K562 (cell line): ENCODE data around the gene TMEM123. TPM values are rescaled to one million over a fixed set of nuclear protein-coding genes. Genes with fewer than 3 reads are reported as not detected.

ENCODE experiments used
- ATAC-seq: fragments of 200-7000 bp; cut with Tn5 transposase; 3 replicates; pipeline ENCODE4 v1.9.1; 2020; ENCODE audit warnings: moderate library complexity
- BruUV-seq: library from RNA; stranded (reverse); fragments of 400-500 nt; replicated peaks from 2 replicates; lab custom pipeline; 2021; lab: Mats Ljungman, UMichigan
- CTCF ChIA-PET: fragments of 300-600 bp; formaldehyde crosslinking; extraction: SDS; loops from one replicate; lab custom pipeline; 2021; ENCODE audit warnings: low intra/inter-chr PET ratio; lab: Yijun Ruan, JAX
- POLR2A ChIA-PET: fragments of 300-600, 350-650 bp; sonication (Branson Sonifier 250); formaldehyde crosslinking; extraction: SDS; loops from one replicate; lab custom pipeline; 2021; ENCODE audit warnings: antibody characterized with exemption, inconsistent platforms; lab: Yijun Ruan, JAX
- DNase-seq, 4 experiments: peaks; one replicate each; pipeline versions ENCODE4 v3.0.0 to v3.0.0-alpha.2; 2011 to 2018; ENCODE audit warnings: low spot score in 3 of 4, mixed read lengths in 3 of 4; ENCODE audit errors: extremely low read depth in 1 of 4
- FAIRE-seq: peaks from 2 replicates; lab custom pipeline; 2011; peaks lifted over from hg19 to GRCh38; lab: Jason Lieb, UNC
- H2AFZ ChIP-seq: 2 replicates; pipeline ENCODE4 v1.6.0; 2011; ENCODE audit warnings: low read depth, low read length, control low read depth, inconsistent platforms
- H3K27ac ChIP-seq: fragments of 200-600 bp; 3 replicates; pipeline ENCODE4 v1.8.0; 2011; ENCODE audit warnings: low read depth, mild to moderate bottlenecking, control low read depth, inconsistent platforms, low read length, moderate library complexity, mixed read lengths; ENCODE audit errors: extremely low read depth
- H3K27me3 ChIP-seq, 2 experiments: fragments of 300-600 bp in 1 of 2; 2 replicates in 1 of 2; 3 replicates in 1 of 2; pipeline versions ENCODE4 v1.6.0 to v1.8.0; 2011; ENCODE audit warnings: inconsistent platforms in 2 of 2, low read length in 2 of 2, mild to moderate bottlenecking in 1 of 2, mixed read lengths in 1 of 2, moderate library complexity in 1 of 2; ENCODE audit not compliant: control insufficient read depth in 2 of 2, insufficient read depth in 2 of 2
- H3K36me3 ChIP-seq: fragments of 300-600 bp; 3 replicates; pipeline ENCODE4 v1.8.0; 2011; ENCODE audit warnings: mild to moderate bottlenecking, low read length, inconsistent platforms; ENCODE audit not compliant: control insufficient read depth, insufficient read depth
- H3K4me1 ChIP-seq, 2 experiments: fragments of 200-600 bp in 1 of 2; replicated peaks in 1 of 2; 2 replicates in 1 of 2; 3 replicates in 1 of 2; pipeline versions ENCODE4 v1.5.1 to v1.8.0; 2011; ENCODE audit warnings: inconsistent platforms in 2 of 2, low read length in 2 of 2, mild to moderate bottlenecking in 1 of 2, mixed read lengths in 1 of 2, moderate library complexity in 1 of 2; ENCODE audit not compliant: control insufficient read depth in 2 of 2, insufficient read depth in 2 of 2
- H3K4me2 ChIP-seq: 2 replicates; pipeline ENCODE4 v1.6.1; 2011; ENCODE audit warnings: low read length, control low read depth, inconsistent platforms, mixed read lengths; ENCODE audit not compliant: insufficient read depth
- H3K4me3 ChIP-seq: fragments of 200-600 bp; sonication (generic), shearing (Covaris generic); 2 replicates; pipeline ENCODE4 v1.5.1; 2016; ENCODE audit warnings: control low read depth, inconsistent platforms
- H3K79me2 ChIP-seq: fragments of 200-600 bp; 3 replicates; pipeline ENCODE4 v1.8.0; 2011; ENCODE audit warnings: low read length, inconsistent platforms; ENCODE audit not compliant: control insufficient read depth, insufficient read depth
- H3K9ac ChIP-seq, 2 experiments: 2 replicates each; pipeline versions ENCODE4 v1.6.0 to v1.6.1; 2011; ENCODE audit warnings: low read depth in 2 of 2, low read length in 2 of 2, control low read depth in 1 of 2, inconsistent platforms in 1 of 2, mild to moderate bottlenecking in 1 of 2, mixed read lengths in 1 of 2; ENCODE audit not compliant: insufficient read depth in 1 of 2
- H3K9me1 ChIP-seq: one replicate; pipeline ENCODE4 v1.6.0; 2011; ENCODE audit warnings: inconsistent platforms, mild to moderate bottlenecking, low read length, moderate library complexity; ENCODE audit not compliant: control insufficient read depth, insufficient read depth
- H3K9me3 ChIP-seq: replicated peaks from 2 replicates; pipeline ENCODE4 v1.5.1; 2011; ENCODE audit warnings: low read depth, low read length, inconsistent platforms; ENCODE audit not compliant: control insufficient read depth, insufficient read depth
- H4K20me1 ChIP-seq: replicated peaks from 2 replicates; pipeline ENCODE4 v1.6.1; 2011; ENCODE audit warnings: low read length, inconsistent platforms, mixed read lengths; ENCODE audit not compliant: control insufficient read depth, insufficient read depth
- CBFB ChIP-seq: sonication (generic); formaldehyde crosslinking; IDR thresholded peaks from 2 replicates; pipeline ENCODE4 v1.4.0; 2020; ENCODE audit warnings: mild to moderate bottlenecking, missing genetic modification reagents
- JUNB ChIP-seq: fragments of 450-650 bp; formaldehyde crosslinking; conservative IDR thresholded peaks from 2 replicates; pipeline ENCODE4 v1.4.0; 2020; ENCODE audit warnings: mild to moderate bottlenecking
- KHSRP ChIP-seq: fragments of 450-650 bp; IDR thresholded peaks from 2 replicates; pipeline ENCODE4 v1.6.1; 2017
- MECOM ChIP-seq: fragments of 250-450 bp; sonication (Bioruptor Pico); IDR thresholded peaks from 2 replicates; pipeline ENCODE4 v1.8.0; 2022; ENCODE audit warnings: inconsistent platforms
- MTF1 ChIP-seq: fragments of 250-450 bp; sonication (Bioruptor Pico); IDR thresholded peaks from 2 replicates; pipeline ENCODE4 v1.9.0; 2021; ENCODE audit warnings: moderate library complexity, mild to moderate bottlenecking, inconsistent platforms, borderline replicate concordance
- RAD21 ChIP-seq, 2 experiments: fragments of 250-450 bp in 1 of 2; fragments of 450-650 bp in 1 of 2; sonication (Bioruptor Pico) in 1 of 2; formaldehyde crosslinking in 1 of 2; IDR thresholded peaks in 1 of 2; conservative IDR thresholded peaks in 1 of 2; 2 replicates each; pipeline versions ENCODE4 v1.4.0 to v1.8.0; 2020 to 2022; ENCODE audit warnings: mild to moderate bottlenecking in 2 of 2, moderate library complexity in 1 of 2
- RBM25 ChIP-seq: fragments of 200-400 bp; formaldehyde crosslinking; IDR thresholded peaks from 2 replicates; pipeline ENCODE4 v1.6.1; 2018; ENCODE audit warnings: low read length, low read depth, moderate library complexity; ENCODE audit not compliant: severe bottlenecking
- RFX1 ChIP-seq: fragments of 450-650 bp; IDR thresholded peaks from 2 replicates; pipeline ENCODE4 v1.6.1; 2016; ENCODE audit warnings: mild to moderate bottlenecking, moderate library complexity
- STAT5B ChIP-seq: fragments of 250-450 bp; sonication (Bioruptor Pico); IDR thresholded peaks from 2 replicates; pipeline ENCODE4 v1.8.0; 2021; ENCODE audit warnings: mild to moderate bottlenecking, inconsistent platforms
- TBL1XR1 ChIP-seq, 2 experiments: IDR thresholded peaks; 2 replicates each; pipeline ENCODE4 v1.6.1; 2012; ENCODE audit warnings: improper control_type of control experiment in 2 of 2, low read length in 2 of 2, mild to moderate bottlenecking in 1 of 2
- ZNF197 ChIP-seq: fragments of 200-800 bp; sonication (Bioruptor generic); IDR thresholded peaks from 2 replicates; pipeline ENCODE4 v1.6.1; 2016; ENCODE audit warnings: low read depth, missing genetic modification characterization, missing compliant biosample characterization
- ZNF239 ChIP-seq: fragments of 250-450 bp; sonication (Bioruptor Pico); IDR thresholded peaks from 2 replicates; pipeline ENCODE4 v1.4.0; 2020; ENCODE audit warnings: mild to moderate bottlenecking
- WGBS: fragments of 100-300 bp; shearing (Covaris generic); methylation state at CpG from one replicate; pipeline ENCODE4 v1.1.6; 2016; ENCODE audit warnings: low coverage, mixed read lengths; ENCODE audit not compliant: insufficient coverage; ENCODE audit errors: missing lambda C conversion rate; 5-methylcytosine and 5-hydroxymethylcytosine counted together
- in situ Hi-C: fragments of 300-500 bp; cut with MboI; formaldehyde crosslinking; loops from 4 replicates; pipeline ENCODE4 v1.15.0; 2018; ENCODE audit warnings: inconsistent platforms, mixed read lengths
- intact Hi-C: fragments of 100-400 bp; cut with micrococcal nuclease; formaldehyde crosslinking; loops from 2 replicates; pipeline ENCODE4 v1.14.2; 2022
- polyA plus RNA-seq, 8 experiments: library from polyadenylated mRNA; depleted of rRNA in 4 of 8; stranded (reverse) in 5 of 8; unstranded in 3 of 8; fragments of >200 nt; fragmentation: Nextera tagmentation in 2 of 8; fragmentation: Illumina TruSeq in 1 of 8; extraction: Ambion mirVana in 2 of 8; extraction: Trizol in 1 of 8; gene quantifications; 2 replicates each; pipeline versions ENCODE4 v1.2.1 to v1.2.3, GENCODE V29; 2011 to 2014; ENCODE audit warnings: inconsistent platforms in 1 of 8, missing spikeins in 1 of 8
- total RNA-seq, 7 experiments: library from RNA; depleted of rRNA in 6 of 7; stranded (reverse); fragments of >200 nt in 6 of 7; fragmentation: Illumina TruSeq in 2 of 7; extraction: Trizol in 2 of 7; gene quantifications; 2 replicates each; pipeline versions ENCODE4 v1.2.1 to v1.2.3, GENCODE V29; 2011 to 2021; ENCODE audit warnings: low replicate concordance in 1 of 7
- TF ChIP-seq, protein P1 (sequence below): sonication (generic); formaldehyde crosslinking; IDR thresholded peaks from 2 replicates; pipeline ENCODE4 v1.8.1; 2023; ENCODE audit warnings: mild to moderate bottlenecking, missing genetic modification reagents
- TF ChIP-seq, protein P2 (sequence below): fragments of 250-450 bp; sonication (Bioruptor Pico); IDR thresholded peaks from 2 replicates; pipeline ENCODE4 v1.4.0; 2020; ENCODE audit warnings: mild to moderate bottlenecking
- TF ChIP-seq, protein P3 (sequence below): fragments of 450-650 bp; formaldehyde crosslinking; conservative IDR thresholded peaks from 2 replicates; pipeline ENCODE4 v1.4.0; 2022; ENCODE audit warnings: mild to moderate bottlenecking, missing genetic modification characterization
- TF ChIP-seq, protein P4 (sequence below): fragments of 450-650 bp; IDR thresholded peaks from one replicate; pipeline ENCODE4 v1.6.1; 2018; ENCODE audit warnings: mild to moderate bottlenecking, moderate library complexity; ENCODE audit not compliant: partially characterized antibody

Gene TMEM123
- total and polyA plus RNA-seq, 9 of the 15 experiments (the other 6 are each of a cell fraction or from before 2014, with no cell fraction given), result 19.8 to 344 (median 82.4) TPM

GRCh38 chr11:102430158-102430836, 22.3 kb downstream of the TMEM123 start:
- peaks cover 4% of the 10 kb centered on the region; the same call in 1 of the 2 replicates for H3K9me3 ChIP-seq
- ChIA-PET CTCF (no interaction called here), POLR2A (interaction anchor here (0.8 to 1.5 kb wide), 4 partner anchors 9 to 89 kb away, joined by 3 read pairs; no protein-coding TSS in a partner anchor)
- no TSS peak for BruUV-seq
- H3K36me3 ChIP-seq, result peaks cover 4% of the 10 kb centered on the region; the same call in 1 of the 3 replicates
- in situ Hi-C loops (no loop called here), intact Hi-C loops (no loop called here)
- no peaks in the 10 kb centered on the region for H4K20me1 ChIP-seq
- H3K27ac ChIP-seq, result no peak overlapping the region
- H3K79me2 ChIP-seq, result peaks cover 8% of the 10 kb centered on the region; the same call in 2 of the 3 replicates
- TF ChIP-seq MECOM (CRISPR knock-in tag) (no peak), CBFB (CRISPR knock-in tag) (no peak), RAD21 (CRISPR knock-in tag; conservative IDR thresholded peaks at IDR 0.05 in 1 of 2, IDR thresholded peaks at IDR 0.05 in 1 of 2) (no peak), TBL1XR1 (IDR thresholded peaks at IDR 0.05; ENCODE audit: low read length in 2 of 2) (no peak), JUNB (CRISPR knock-in tag) (no peak), MTF1 (no peak), KHSRP (no peak), STAT5B (CRISPR knock-in tag) (no peak), ZNF197 (CRISPR knock-in tag) (no peak), ZNF239 (no peak), RBM25 (no peak), RFX1 (no peak)
- TF ChIP-seq, protein P1, sequence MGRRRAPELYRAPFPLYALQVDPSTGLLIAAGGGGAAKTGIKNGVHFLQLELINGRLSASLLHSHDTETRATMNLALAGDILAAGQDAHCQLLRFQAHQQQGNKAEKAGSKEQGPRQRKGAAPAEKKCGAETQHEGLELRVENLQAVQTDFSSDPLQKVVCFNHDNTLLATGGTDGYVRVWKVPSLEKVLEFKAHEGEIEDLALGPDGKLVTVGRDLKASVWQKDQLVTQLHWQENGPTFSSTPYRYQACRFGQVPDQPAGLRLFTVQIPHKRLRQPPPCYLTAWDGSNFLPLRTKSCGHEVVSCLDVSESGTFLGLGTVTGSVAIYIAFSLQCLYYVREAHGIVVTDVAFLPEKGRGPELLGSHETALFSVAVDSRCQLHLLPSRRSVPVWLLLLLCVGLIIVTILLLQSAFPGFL (CRISPR knock-in tag), result no peak
- TF ChIP-seq, protein P2, sequence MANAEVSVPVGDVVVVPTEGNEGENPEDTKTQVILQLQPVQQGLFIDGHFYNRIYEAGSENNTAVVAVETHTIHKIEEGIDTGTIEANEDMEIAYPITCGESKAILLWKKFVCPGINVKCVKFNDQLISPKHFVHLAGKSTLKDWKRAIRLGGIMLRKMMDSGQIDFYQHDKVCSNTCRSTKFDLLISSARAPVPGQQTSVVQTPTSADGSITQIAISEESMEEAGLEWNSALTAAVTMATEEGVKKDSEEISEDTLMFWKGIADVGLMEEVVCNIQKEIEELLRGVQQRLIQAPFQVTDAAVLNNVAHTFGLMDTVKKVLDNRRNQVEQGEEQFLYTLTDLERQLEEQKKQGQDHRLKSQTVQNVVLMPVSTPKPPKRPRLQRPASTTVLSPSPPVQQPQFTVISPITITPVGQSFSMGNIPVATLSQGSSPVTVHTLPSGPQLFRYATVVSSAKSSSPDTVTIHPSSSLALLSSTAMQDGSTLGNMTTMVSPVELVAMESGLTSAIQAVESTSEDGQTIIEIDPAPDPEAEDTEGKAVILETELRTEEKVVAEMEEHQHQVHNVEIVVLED (CRISPR knock-in tag), result no peak
- TF ChIP-seq, protein P3, sequence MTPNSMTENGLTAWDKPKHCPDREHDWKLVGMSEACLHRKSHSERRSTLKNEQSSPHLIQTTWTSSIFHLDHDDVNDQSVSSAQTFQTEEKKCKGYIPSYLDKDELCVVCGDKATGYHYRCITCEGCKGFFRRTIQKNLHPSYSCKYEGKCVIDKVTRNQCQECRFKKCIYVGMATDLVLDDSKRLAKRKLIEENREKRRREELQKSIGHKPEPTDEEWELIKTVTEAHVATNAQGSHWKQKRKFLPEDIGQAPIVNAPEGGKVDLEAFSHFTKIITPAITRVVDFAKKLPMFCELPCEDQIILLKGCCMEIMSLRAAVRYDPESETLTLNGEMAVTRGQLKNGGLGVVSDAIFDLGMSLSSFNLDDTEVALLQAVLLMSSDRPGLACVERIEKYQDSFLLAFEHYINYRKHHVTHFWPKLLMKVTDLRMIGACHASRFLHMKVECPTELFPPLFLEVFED, result no peak
- TF ChIP-seq, protein P4, sequence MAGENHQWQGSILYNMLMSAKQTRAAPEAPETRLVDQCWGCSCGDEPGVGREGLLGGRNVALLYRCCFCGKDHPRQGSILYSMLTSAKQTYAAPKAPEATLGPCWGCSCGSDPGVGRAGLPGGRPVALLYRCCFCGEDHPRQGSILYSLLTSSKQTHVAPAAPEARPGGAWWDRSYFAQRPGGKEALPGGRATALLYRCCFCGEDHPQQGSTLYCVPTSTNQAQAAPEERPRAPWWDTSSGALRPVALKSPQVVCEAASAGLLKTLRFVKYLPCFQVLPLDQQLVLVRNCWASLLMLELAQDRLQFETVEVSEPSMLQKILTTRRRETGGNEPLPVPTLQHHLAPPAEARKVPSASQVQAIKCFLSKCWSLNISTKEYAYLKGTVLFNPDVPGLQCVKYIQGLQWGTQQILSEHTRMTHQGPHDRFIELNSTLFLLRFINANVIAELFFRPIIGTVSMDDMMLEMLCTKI, result no peak
- H2AFZ ChIP-seq, result no peak overlapping the region
- no peak overlapping the region for H3K9ac ChIP-seq
- no peaks in the 10 kb centered on the region for H3K27me3 ChIP-seq
- FAIRE-seq, result no peak
- peak; percentile 25 for ATAC-seq
- no peaks in the 10 kb centered on the region for H3K9me1 ChIP-seq
- no peak overlapping the region for H3K4me3 ChIP-seq
- no peaks in the 10 kb centered on the region for H3K4me1 ChIP-seq
- no peak for DNase-seq
- H3K4me2 ChIP-seq, result no peak overlapping the region
- 49% methylated on average over 3 of the region's 3 CpGs for WGBS
